Mesenchymal stem cell (in vitro differentiated cells and primary cell): ENCODE data around the gene SLC5A9.
A peak's percentile ranks its signal among the peaks of the same experiment; 100 is the strongest.
"Not testable (repeated sequence)": the region's sequence is repeated elsewhere in the genome, so short reads cannot be mapped to it uniquely, and the experiment has no call there.

Experiments used
- DNase-seq: peaks from one replicate; pipeline ENCODE4 v3.0.0-alpha.2; 2013
- H2AFZ ChIP-seq: one replicate; pipeline ENCODE4 v1.6.1; 2013; ENCODE audit warnings: low read depth, mild to moderate bottlenecking, control low read depth, inconsistent platforms, low read length, moderate library complexity
- H2AK5ac ChIP-seq: 2 replicates; pipeline ENCODE4 v1.6.1; 2013; ENCODE audit warnings: low read length, moderate library complexity, mild to moderate bottlenecking, inconsistent platforms; ENCODE audit not compliant: severe bottlenecking
- H2BK120ac ChIP-seq: one replicate; pipeline ENCODE4 v1.6.1; 2013; ENCODE audit warnings: low read depth, mild to moderate bottlenecking, inconsistent platforms, low read length, moderate library complexity
- H2BK12ac ChIP-seq, 2 experiments: one replicate each; pipeline ENCODE4 v1.6.1; 2013; ENCODE audit warnings: inconsistent platforms in 2 of 2, low read length in 2 of 2, mild to moderate bottlenecking in 2 of 2, moderate library complexity in 2 of 2, control low read depth in 1 of 2
- H2BK15ac ChIP-seq: one replicate; pipeline ENCODE4 v1.6.1; 2013; ENCODE audit warnings: mild to moderate bottlenecking, low read depth, inconsistent platforms; ENCODE audit not compliant: poor library complexity, severe bottlenecking
- H2BK5ac ChIP-seq: 2 replicates; pipeline ENCODE4 v1.6.1; 2013; ENCODE audit warnings: low read depth, mild to moderate bottlenecking, low read length, control low read depth, inconsistent platforms; ENCODE audit not compliant: poor library complexity, severe bottlenecking
- H3K14ac ChIP-seq, 2 experiments: one replicate each; pipeline ENCODE4 v1.6.1; 2013; ENCODE audit warnings: inconsistent platforms in 2 of 2, low read length in 2 of 2, control low read depth in 1 of 2, mild to moderate bottlenecking in 1 of 2, moderate library complexity in 1 of 2
- H3K18ac ChIP-seq, 2 experiments: one replicate each; pipeline ENCODE4 v1.6.1; 2013; ENCODE audit warnings: inconsistent platforms in 2 of 2, low read length in 2 of 2, control low read depth in 1 of 2, low read depth in 1 of 2, mild to moderate bottlenecking in 1 of 2
- H3K23ac ChIP-seq, 2 experiments: one replicate each; pipeline ENCODE4 v1.6.1; 2013; ENCODE audit warnings: inconsistent platforms in 2 of 2, low read length in 2 of 2, mild to moderate bottlenecking in 2 of 2, moderate library complexity in 2 of 2, control low read depth in 1 of 2
- H3K27ac ChIP-seq: 2 replicates; pipeline ENCODE4 v1.5.1; 2013; ENCODE audit warnings: mild to moderate bottlenecking, moderate library complexity, low read length, control low read depth, inconsistent platforms; ENCODE audit not compliant: poor library complexity, severe bottlenecking
- H3K27me3 ChIP-seq, 2 experiments: 2 replicates each; pipeline versions ENCODE4 v1.6.1 to v1.7.0; 2013; ENCODE audit warnings: low read length in 2 of 2, mild to moderate bottlenecking in 2 of 2, moderate library complexity in 2 of 2, control low read depth in 1 of 2, inconsistent platforms in 1 of 2; ENCODE audit not compliant: control insufficient read depth in 1 of 2, insufficient read depth in 1 of 2
- H3K36me3 ChIP-seq, 2 experiments: 2 replicates each; pipeline versions ENCODE4 v1.6.1 to v1.7.0; 2013; ENCODE audit warnings: low read length in 2 of 2, control low read depth in 1 of 2, inconsistent platforms in 1 of 2, low read depth in 1 of 2, mild to moderate bottlenecking in 1 of 2; ENCODE audit not compliant: insufficient read depth in 2 of 2, control insufficient read depth in 1 of 2
- H3K4ac ChIP-seq, 2 experiments: one replicate each; pipeline ENCODE4 v1.6.1; 2013; ENCODE audit warnings: inconsistent platforms in 2 of 2, low read length in 2 of 2, mild to moderate bottlenecking in 2 of 2, moderate library complexity in 2 of 2, control low read depth in 1 of 2, low read depth in 1 of 2
- H3K4me1 ChIP-seq: 2 replicates; pipeline ENCODE4 v1.6.1; 2013; ENCODE audit warnings: low read depth, low read length, control low read depth; ENCODE audit not compliant: control insufficient read depth, insufficient read depth
- H3K4me2 ChIP-seq: 2 replicates; pipeline ENCODE4 v1.6.1; 2013; ENCODE audit warnings: low read length, mild to moderate bottlenecking, inconsistent platforms; ENCODE audit not compliant: poor library complexity, severe bottlenecking
- H3K4me3 ChIP-seq, 2 experiments: 2 replicates each; pipeline versions ENCODE4 v1.5.1 to v1.7.0; 2013; ENCODE audit warnings: low read length in 2 of 2, mild to moderate bottlenecking in 2 of 2, control low read depth in 1 of 2, low read depth in 1 of 2; ENCODE audit not compliant: insufficient read depth in 1 of 2
- H3K79me1 ChIP-seq: replicated peaks from 2 replicates; pipeline ENCODE4 v1.6.1; 2013; ENCODE audit warnings: mild to moderate bottlenecking, control low read depth, low read length, inconsistent platforms; ENCODE audit not compliant: poor library complexity, severe bottlenecking
- H3K9ac ChIP-seq: 2 replicates; pipeline ENCODE4 v1.7.0; 2013; ENCODE audit warnings: mild to moderate bottlenecking, low read length, moderate library complexity
- H3K9me3 ChIP-seq: 2 replicates; pipeline ENCODE4 v1.7.0; 2013; ENCODE audit warnings: mild to moderate bottlenecking, low read length; ENCODE audit not compliant: control insufficient read depth
- H4K8ac ChIP-seq: one replicate; pipeline ENCODE4 v1.6.1; 2013; ENCODE audit warnings: inconsistent platforms, mild to moderate bottlenecking, low read length, moderate library complexity
- H4K91ac ChIP-seq: one replicate; pipeline ENCODE4 v1.6.1; 2013; ENCODE audit warnings: mild to moderate bottlenecking, low read length, inconsistent platforms
- WGBS: methylation state at CpG from one replicate; pipeline ENCODE4 v1.1.7; 2013; ENCODE audit warnings: mixed read lengths; 5-methylcytosine and 5-hydroxymethylcytosine counted together

The SLC5A9 gene

GRCh38 chr1:48282329-48282728 lies 59.8 kb downstream of the SLC5A9 start:
- not testable (repeated sequence) for H2BK5ac ChIP-seq, H2BK15ac ChIP-seq, H3K4me1 ChIP-seq, H3K36me3 ChIP-seq, H3K23ac ChIP-seq, H3K9me3 ChIP-seq, DNase-seq, H3K4me3 ChIP-seq, H3K27me3 ChIP-seq, H4K91ac ChIP-seq, H3K14ac ChIP-seq, H2AK5ac ChIP-seq, H3K79me1 ChIP-seq, H2AFZ ChIP-seq, H3K4ac ChIP-seq, H3K9ac ChIP-seq, H2BK12ac ChIP-seq, H3K27ac ChIP-seq, H4K8ac ChIP-seq, H3K18ac ChIP-seq, H3K4me2 ChIP-seq, H2BK120ac ChIP-seq

DNA sequence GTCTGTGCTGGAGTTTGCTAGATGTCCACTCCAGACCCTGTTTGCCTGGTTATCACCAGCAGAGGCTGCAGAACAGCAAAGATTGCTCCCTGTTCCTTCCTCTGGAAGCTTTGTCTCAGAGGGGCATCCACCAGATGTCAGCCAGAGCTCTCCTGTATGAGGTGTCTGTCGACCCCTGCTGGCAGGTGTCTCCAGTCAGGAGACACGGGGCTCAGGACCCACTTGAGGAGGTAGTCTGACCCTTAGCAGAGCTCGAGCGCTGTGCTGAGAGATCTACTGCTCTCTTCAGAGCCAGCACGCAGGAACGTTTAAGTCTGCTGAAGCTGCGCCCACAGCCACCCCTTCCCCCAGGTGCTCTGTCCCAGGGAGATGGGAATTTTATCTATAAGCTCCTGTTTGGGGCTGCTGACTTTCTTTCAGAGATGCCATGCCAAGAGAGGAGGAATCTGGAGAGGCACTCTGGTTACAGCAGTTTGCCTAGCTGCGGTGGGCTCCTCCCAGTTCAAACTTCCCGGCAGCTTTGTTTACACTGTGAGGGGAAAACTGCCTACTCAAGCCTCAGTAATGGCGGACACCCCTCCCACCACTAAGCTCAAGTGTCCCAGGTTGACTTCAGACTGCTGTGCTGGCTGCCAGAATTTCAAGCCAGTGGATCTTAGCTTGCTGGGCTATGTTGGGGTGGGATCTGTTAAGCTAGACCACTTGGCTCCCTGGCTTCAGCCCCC lies 62.3 kb downstream of the SLC5A9 start:
- H2BK120ac ChIP-seq, result not testable (repeated sequence)
- WGBS, result 69% methylated on average over 10 of the region's 10 CpGs

DNA sequence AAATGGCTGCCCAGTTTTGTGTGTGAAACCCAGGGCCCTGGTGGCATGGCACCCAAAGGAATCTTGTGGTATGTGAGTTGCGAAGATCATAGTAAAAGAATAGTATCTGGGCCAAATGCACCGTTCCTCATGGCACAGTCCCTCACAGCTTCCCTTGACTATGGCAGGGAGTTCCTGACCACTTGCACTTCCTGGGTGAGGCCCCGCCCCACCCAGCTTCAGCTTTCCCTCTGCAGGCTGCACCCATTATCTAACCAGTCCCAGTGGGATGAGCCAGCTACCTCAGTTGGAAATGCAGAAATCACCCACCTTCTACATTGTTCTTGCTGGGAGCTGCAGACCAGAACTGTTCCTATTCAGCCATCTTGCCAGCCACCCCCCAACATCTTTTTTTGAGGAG lies 63.0 kb downstream of the SLC5A9 start:
- no peaks in the 10 kb centered on the region for H3K79me1 ChIP-seq
- H3K4me2 ChIP-seq, result no peak overlapping the region
- no peak overlapping the region for H2AFZ ChIP-seq
- H2BK12ac ChIP-seq, result no peak overlapping the region
- DNase-seq, result no peak
- H3K23ac ChIP-seq, result no peak overlapping the region
- no peak overlapping the region for H2BK5ac ChIP-seq
- no peak overlapping the region for H3K14ac ChIP-seq
- no peak overlapping the region for H3K27ac ChIP-seq
- no peak overlapping the region for H2BK120ac ChIP-seq
- no peaks in the 10 kb centered on the region for H3K4me1 ChIP-seq
- no peak overlapping the region for H2BK15ac ChIP-seq
- no peak overlapping the region for H4K8ac ChIP-seq
- WGBS, result 85% methylated on average over 3 of the region's 3 CpGs
- H4K91ac ChIP-seq, result no peak overlapping the region
- no peak overlapping the region for H3K18ac ChIP-seq
- H3K4ac ChIP-seq, result no peak overlapping the region
- H3K36me3 ChIP-seq, result no peaks in the 10 kb centered on the region
- no peak overlapping the region for H3K9ac ChIP-seq
- H3K9me3 ChIP-seq, result no peaks in the 10 kb centered on the region
- no peak overlapping the region for H2AK5ac ChIP-seq
- H3K27me3 ChIP-seq, result no peaks in the 10 kb centered on the region
- H3K4me3 ChIP-seq, result no peak overlapping the region

More for the DNA sequence above, 62.3 kb downstream of the SLC5A9 start:
- H3K4me2 ChIP-seq, H3K4me1 ChIP-seq, H3K9me3 ChIP-seq, H3K27ac ChIP-seq, H3K23ac ChIP-seq, H2BK5ac ChIP-seq, H3K14ac ChIP-seq, DNase-seq, H3K27me3 ChIP-seq, H2AK5ac ChIP-seq, H3K4me3 ChIP-seq, H4K91ac ChIP-seq, H2BK12ac ChIP-seq, H3K4ac ChIP-seq, H3K18ac ChIP-seq, H4K8ac ChIP-seq, H2AFZ ChIP-seq, H3K36me3 ChIP-seq, H3K79me1 ChIP-seq, H3K9ac ChIP-seq, H2BK15ac ChIP-seq: not testable (repeated sequence)

DNA sequence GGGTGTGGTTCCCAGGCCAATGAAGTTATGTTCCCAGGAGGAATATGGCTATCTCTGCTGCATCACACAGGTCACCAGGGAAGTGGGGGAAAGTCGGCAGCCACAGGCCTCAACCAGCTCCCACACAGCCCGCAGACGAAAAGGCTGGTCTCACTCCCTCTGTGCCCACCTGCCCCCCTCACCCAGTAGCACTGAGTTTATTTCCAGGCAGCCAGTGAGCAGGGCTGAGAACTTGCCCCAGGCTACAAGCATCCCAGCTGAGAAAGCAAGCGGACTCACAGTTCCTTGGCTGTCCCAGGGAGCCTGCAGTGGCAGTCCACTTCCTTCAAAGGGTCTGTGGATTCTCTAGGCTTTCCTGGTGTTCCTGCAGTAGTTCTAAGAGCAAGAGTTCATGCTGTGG lies 68.9 kb downstream of the SLC5A9 start:
- H4K91ac ChIP-seq, result peak overlapping the region; percentile 27
- no peaks in the 10 kb centered on the region for H3K27me3 ChIP-seq
- H2BK5ac ChIP-seq, result no peak overlapping the region
- no peak overlapping the region for H4K8ac ChIP-seq
- no peak for DNase-seq
- H3K9me3 ChIP-seq, result no peaks in the 10 kb centered on the region
- H3K4me3 ChIP-seq, result no peak overlapping the region
- H2AFZ ChIP-seq, result no peak overlapping the region
- no peak overlapping the region for H3K14ac ChIP-seq
- no peak overlapping the region for H3K18ac ChIP-seq
- H2AK5ac ChIP-seq, result no peak overlapping the region
- no peaks in the 10 kb centered on the region for H3K4me1 ChIP-seq
- 97% methylated on average over 4 of the region's 4 CpGs for WGBS
- no peak overlapping the region for H3K9ac ChIP-seq
- H2BK15ac ChIP-seq, result no peak overlapping the region
- H3K23ac ChIP-seq, result no peak overlapping the region
- H3K36me3 ChIP-seq, result no peaks in the 10 kb centered on the region
- H3K27ac ChIP-seq, result no peak overlapping the region
- H3K4me2 ChIP-seq, result no peak overlapping the region
- no peak overlapping the region for H2BK120ac ChIP-seq
- no peak overlapping the region for H2BK12ac ChIP-seq
- no peak overlapping the region for H3K4ac ChIP-seq
- no peaks in the 10 kb centered on the region for H3K79me1 ChIP-seq
